ENCODE results near the gene RALBP1.
"Not testable (repeated sequence)": the region's sequence is repeated elsewhere in the genome, so short reads cannot be mapped to it uniquely, and the experiment has no call there.

Gene RALBP1

DNA sequence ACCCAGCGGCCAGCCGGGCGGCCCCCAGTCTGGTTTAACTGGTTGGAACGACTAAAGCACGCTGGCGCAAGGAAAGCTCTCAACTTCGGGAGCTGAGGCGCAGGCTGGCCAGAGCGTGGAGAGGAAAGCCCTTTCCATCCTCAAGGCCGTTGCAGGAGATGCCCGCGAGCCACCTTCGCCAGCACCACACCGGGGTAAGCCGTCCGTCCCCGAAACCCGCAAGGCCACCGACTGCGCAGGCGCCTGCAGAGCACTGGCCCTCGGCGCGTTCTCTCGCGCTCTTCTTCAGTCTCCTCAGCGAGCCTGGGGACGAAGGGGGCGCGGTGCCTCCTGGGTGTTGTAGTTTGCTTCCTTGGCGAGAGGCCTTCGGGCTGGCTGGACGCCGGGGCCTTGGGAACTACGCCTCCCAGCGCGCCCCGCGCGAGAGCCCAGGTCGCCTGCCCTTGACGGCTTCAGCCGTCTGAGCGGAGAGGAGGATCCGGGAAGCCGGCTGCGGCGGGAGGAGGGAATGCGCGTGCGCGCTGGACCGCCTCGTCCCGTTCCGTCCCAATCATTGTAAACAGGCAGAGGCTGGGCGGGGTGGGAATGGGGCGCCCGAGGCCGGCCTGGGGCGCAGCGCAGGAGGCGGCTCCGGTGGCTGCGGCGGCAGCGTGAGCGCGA is at the start of gene RALBP1:
TSS of gene RALBP1 (plus strand) at position 531 of the 660 bp plus-strand sequence. CDS start 37,533 bp downstream, outside the sequence.
- DNase-seq (ENCODE audit: low spot score), result peak; percentile 100

DNA sequence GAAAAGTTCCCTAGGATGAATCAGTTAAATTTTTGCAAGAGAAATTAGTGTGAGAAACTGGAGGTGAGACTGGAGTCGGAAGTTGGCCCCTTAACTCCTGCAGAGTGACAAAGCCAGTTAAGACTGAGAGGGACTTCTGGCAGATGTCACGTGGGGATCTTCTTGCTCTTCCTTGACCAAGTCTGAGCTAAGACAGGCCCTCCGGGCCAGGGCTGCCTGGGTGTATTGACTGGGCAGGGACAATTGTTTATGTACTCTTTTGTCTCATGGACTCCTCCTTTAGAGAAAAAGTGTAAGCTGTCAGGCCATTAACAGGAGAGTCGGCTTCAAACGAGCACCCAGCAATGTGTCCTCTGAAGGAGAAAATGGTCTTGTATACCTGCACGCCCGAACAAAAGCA is 48.6 kb upstream of the RALBP1 start:
- DNase-seq (ENCODE audit: low spot score), result no peak

DNA sequence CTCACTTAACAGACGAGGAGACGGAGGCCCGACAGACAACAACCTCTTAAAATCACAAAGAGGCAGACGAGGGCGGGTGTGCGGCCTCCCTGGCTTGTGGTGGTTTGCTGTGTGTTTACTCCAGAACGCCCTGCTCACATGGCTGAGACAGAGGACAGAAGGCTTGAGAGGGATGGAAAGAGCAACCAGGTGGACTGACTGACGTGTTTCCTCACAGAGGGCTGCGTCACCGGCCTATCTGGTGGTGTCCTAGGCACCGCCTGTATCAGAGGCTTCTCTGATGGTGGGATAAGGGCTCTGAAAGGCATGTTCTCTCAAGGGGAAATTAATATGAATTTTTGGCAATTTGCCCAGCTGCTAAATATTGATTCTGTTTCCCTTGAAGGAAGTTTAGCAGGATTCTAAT is 47.0 kb upstream of the RALBP1 start:
- DNase-seq (ENCODE audit: low spot score), result no peak

DNA sequence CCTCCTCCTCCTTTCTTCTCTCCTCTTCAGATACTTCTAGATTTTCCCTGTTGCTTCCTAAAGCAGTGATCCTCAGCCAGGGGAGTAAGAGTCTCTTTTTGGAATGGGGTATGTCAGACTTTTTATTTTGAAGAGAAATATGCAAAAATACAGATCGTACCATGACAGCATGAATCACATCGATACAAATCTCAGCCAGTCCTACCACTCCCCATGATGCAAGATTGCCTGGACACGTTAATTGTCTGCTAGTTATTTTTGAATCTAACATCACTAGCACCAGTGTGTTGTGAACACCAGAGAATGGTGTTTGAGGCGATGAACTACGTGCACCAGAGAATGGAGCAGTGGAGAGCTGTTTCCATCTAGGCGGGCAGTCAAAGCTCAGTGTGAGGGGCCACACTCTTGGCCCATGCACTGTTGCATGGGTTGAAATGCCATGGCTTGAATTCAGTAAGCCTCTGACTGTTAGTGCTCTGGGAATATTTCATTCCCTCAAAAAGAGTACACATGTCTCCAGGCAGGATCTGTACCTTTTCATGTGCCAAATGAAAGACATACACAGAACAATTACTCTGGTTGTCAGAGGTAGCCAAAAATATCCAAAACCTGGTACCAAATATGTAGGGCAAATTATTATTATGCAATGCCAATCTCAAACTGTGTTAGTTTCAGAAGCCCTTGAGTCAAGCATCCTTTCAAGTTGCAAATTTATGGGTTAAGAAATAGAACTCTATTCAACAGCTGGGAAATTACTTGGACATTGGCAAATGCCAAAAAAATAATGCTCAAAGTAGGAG is 46.3 kb upstream of the RALBP1 start:
- DNase-seq (ENCODE audit: low spot score), result no peak

DNA sequence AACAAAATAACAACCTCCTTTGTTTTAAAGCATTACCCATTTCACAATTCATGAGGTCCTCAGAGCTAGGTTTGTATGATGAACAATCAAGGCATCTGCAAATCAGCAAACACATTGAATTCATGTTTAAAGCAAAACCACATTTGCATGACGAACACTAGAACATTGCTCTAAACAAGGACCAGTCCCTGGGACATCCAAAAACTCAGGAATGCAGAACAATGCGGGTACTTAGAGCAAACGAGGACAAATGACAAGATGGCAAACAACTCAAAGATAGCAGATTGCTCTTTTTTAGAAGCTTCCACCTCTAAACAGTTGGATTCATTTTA is 45.7 kb upstream of the RALBP1 start:
- no peak for DNase-seq (ENCODE audit: low spot score)

DNA sequence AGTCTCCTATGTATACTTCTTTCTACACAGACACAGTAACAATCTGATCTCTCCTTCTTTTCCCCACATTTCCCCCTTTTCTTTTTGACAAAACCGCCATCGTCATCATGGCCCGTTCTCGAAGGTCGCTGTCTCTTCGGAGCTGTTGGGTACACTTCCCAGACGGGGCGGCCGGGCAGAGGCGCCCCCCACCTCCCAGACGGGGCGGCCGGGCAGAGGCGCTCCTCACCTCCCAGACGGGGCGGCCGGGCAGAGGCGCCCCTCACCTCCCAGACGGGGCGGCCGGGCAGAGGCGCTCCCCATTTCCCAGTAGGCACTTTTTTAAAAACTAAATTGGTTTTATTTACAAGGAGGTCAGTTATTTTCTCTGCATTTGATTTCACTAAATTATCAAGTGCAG is 45.0 kb upstream of the RALBP1 start:
- DNase-seq (ENCODE audit: low spot score), result not testable (repeated sequence)

DNA sequence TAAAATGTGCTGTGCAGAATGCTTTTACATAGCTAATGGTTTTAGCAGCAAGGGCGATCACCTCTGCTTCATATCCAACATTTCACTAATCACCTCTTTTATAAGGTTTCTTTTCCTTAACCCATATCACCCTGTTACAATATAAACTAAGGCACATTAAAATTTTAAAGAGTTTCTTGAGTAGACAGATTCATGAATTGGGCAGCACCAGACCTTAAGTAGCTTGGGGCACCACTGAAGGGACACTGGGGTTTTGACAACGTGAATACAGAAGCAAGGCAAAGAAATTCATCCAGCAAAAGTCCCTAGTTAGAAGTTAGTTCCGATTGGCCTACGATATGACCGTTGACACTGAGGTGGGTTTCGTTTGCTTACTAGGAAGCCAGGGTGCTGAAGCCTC is 44.0 kb upstream of the RALBP1 start:
- no peak for DNase-seq (ENCODE audit: low spot score)

DNA sequence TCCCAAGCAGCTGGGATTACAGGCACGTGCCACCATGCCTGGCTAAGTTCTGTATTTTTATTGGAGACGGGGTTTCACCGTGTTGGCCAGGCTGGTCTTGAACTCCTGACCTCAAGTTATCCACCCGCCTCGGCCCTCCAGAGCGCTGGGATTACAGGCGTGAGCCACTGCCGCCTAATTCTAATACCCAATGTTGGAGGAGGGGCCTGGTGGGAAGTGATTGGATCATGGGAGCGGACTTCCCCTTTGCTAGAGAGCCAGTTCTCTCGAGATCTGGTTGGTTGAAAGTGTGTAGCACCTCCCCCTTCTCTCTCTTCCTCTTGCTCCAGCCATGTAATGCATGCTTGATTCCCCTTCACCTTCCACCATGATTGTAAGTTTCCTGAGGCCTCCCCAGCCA is 42.2 kb upstream of the RALBP1 start:
- DNase-seq (ENCODE audit: low spot score), result not testable (repeated sequence)

DNA sequence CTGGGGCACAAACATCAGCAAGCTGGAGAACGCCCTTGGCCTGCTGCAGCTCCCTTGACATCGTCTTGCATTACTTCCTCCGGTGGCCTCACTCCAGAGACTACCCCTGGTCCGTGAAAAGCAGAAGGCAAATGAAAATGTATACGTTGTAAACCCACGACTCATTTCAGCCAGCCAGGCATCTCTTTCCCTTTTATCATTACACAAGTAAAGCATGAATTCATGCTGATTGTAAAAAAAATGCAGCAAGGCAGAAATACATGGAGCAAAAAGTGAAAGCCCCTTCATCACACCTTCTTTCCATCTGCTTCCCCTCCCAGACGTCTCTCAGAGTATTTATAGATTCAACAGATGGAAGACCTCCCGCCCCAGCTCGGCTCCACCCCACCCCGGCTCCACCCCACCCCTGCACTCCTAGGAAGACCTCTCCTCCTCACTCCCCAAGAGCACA is 41.6 kb upstream of the RALBP1 start:
- peak; percentile 80 for DNase-seq (ENCODE audit: low spot score)

DNA sequence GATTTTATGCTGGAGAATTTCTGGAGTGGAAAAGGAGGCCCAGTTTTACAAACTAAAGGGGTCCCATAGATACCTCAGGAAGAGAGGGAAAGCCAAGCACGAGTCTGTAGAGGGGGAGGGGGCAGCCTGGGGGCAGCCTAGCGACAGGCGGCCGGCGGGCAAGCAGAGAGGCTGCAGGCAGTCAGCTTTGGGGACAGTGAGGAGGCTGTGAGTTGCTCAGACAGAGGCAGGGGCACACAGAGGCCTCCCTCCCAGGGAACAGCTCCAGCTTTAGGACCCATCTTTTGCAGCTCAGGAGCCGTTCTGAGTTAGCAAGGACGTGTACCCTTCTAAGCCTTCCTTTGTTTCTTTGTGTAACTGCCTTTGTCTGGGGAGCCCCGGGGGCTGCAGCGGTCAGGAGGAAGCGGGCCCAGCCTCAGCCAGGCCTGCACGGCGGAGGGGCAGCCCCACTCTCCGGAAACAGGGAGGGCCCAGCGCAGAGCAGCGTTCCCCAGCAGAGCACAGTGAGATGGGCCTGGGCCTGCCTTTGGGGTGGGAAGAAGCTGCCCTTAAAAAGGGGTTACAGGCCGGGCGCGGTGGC is 41.1 kb upstream of the RALBP1 start:
- no peak for DNase-seq (ENCODE audit: low spot score)

DNA sequence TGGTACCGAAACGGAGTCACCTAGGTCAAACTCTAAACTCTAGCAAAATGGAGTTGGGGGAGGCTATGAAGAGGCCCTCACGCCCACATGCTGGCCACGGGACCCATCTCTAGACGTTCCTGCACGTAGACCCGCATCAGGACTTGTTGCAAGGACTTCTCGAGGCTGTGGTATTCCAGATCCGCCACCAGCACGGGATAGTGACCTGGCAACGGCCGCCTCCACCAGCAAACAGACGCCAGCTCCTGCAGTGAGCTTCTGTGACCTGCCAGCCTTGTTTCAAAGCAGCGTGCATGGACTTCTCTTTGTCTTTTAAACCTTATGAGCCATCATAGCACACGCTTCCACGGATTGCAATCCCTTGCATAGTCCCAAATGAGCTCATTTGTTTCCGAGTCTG is 40.3 kb upstream of the RALBP1 start:
- DNase-seq (ENCODE audit: low spot score), result no peak

DNA sequence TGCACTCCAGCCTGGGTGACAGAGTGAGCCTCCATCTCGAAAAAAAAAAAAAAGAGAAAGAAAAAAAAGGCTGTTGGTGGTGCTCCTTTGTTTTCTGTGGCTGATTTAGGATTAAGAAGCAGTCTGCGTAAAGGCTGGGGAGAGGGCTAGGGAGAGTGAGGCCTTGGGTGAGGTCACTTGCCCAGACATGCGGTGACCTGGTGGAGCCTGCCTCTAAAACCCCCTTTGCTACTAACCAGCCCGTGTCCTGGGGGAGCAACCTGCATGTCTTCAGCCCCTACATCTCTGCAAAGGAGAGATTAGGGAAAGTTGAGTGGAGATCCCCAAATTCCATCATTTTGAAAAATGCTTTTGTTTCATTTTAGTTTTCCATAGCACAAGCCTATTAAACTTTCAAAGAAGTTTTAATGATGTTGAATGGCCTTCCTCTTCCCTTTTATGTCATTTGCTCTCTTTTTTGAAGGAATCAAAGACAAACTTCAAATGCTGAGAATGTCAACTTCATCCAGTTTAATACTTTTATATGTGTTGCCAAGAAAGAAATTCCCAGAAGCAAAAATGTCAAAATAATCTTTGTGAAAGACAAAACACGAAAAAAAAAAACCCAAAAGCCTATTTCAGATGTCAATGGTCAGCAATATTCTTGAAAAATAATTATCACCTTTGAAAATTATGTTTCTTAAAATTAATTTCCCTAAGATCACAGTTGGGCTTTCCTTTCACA is 38.9 kb upstream of the RALBP1 start:
- DNase-seq (ENCODE audit: low spot score), result no peak

DNA sequence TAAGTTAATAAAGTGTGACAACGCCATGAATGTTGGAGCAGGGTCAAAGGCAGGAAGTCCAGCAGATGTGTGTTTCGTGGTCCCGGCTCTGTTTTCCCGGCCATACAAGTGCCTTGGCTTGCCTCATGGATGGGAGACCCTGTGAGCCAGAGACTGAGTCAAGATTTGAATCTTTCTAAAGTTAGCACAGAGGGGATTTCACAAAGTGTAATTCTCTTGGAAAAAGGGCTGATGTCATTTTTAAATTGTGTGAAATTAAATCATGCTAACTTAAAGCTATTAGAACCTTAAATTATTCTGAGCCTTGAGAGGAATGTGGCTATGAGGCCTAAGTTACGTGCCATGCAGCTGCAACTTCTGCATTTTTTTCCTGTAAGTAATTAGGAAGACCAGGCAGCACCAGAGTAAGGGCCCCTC is 38.3 kb upstream of the RALBP1 start:
- DNase-seq (ENCODE audit: low spot score), result no peak

DNA sequence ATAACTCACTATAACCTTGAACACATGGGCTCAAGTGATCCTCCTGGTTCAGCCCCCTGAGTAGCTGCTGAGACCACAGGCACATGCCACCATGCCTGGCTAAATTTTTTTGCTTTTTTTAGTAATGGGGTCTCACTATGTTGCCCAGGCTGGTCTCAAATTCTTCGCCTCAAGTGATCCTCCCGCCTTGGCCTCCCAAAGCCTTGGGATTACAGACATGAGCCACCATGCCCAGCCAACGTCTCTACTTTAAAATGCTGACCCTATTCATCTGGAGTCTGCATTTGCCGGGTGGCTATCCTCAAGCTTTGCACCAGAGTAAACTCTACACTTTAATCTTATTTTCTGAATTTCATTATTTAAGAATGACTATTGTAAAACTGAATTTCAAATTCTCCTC is 37.6 kb upstream of the RALBP1 start:
- no peak for DNase-seq (ENCODE audit: low spot score)

DNA sequence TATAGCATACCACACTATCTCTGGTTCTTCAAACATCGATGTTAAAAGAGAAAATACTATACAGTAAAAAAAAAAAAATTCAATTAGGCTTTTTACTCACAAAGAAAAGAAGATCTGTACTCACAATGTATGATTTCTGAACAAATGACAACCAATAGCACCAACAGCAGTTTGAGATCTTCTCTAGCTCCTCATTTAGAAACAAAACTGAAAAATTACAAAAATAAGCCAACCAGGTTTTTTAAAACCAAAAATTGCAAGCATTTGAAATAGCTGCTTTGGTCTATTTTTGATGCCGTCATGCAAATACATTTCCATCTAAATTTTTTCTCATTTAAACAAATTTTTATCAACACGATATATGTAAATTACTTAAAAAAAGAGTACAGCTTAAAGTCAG is 34.3 kb upstream of the RALBP1 start:
- DNase-seq (ENCODE audit: low spot score), result no peak

DNA sequence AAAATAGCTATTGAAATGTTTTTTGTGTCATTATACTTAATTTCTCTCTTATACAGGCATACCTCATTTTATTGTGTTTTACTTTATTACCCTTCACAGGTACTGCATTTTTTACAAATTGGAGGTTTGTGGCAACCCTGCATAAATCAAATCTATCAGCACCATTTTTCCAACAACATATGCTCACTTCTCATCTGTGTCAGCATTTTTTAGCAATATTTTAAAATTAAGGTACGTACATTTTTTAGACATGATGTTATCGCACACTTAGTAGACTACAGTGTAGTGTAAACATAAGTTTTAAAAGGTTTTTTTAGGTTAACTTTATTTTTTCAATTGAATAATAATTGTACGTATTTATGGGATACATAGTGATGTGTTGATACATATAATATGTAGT is 30.8 kb upstream of the RALBP1 start:
- DNase-seq (ENCODE audit: low spot score), result no peak

DNA sequence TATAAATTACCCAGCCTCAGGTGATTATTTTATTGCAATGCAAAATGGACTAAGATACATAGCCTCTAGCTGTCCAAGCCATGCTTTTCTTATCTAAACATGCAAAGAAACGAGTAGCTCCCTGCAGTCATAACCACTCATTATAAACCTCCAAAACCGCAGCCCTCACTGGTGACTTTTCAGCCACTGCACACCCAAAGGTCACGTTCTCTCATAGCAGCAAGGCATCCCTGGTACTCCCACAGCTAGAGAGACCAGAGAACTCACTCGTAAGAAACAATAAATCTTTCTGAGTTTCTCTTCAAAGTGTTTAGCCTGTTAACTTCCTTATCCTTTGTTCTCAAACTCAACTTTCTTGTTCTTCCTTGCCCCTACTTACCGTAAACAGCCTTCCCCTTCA is 28.5 kb upstream of the RALBP1 start:
- no peak for DNase-seq (ENCODE audit: low spot score)

DNA sequence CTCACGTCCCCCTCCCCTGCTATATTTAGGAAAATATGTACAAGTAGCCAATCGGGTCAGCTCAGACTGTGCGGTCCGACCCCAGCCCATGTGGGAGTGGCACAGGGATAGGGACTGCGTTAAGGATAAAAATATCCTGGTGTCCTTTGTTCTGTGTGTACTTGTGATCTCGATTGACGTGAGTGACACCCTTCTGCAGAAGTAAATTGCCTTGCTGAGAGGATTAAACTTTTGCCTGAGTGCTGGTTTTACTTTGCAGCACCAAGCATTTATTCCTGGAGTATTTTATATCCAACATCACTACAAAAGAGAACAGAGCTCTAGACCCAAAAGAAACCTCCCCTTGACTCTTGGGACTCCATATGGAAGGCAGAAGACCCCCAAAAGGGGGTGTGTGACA is 28.0 kb upstream of the RALBP1 start:
- no peak for DNase-seq (ENCODE audit: low spot score)

DNA sequence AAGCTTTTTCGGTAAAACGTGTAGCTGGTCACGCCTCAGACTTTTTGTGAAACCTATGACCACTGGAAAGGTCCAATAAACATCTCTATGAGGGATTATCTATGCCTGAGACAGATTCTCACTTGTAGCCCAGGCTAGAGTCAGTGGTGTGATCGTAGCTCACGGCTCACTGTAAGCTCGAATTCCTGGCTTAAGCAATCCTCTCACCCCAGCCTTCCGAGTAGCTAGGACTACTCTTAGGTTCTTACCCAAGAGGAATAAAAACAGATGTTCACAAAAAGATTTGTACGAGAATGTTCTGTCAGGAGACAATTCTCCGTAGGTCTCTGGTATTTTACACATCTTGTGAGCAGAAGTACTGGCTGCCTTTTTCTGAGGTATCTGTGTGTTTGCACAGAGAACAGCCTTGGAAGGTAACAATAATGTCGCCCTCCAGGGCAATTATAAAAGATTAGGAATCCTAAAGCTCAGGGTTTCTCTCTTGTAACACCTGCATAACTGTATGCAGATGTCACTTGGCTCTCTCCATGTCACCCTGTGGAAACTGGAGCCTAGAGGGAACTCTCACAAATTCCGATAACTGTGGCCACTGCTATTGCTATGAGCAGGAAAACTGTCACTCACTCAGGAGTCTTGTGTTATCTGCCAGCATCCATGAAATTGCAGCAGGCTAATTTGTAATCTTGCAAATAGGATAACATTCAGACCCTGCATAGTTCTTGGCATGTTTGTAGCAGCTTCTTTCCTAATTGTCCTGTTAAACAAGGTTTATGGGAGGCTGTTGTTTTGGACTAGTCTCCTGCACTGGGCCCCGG is 25.5 kb upstream of the RALBP1 start:
- no peak for DNase-seq (ENCODE audit: low spot score)

DNA sequence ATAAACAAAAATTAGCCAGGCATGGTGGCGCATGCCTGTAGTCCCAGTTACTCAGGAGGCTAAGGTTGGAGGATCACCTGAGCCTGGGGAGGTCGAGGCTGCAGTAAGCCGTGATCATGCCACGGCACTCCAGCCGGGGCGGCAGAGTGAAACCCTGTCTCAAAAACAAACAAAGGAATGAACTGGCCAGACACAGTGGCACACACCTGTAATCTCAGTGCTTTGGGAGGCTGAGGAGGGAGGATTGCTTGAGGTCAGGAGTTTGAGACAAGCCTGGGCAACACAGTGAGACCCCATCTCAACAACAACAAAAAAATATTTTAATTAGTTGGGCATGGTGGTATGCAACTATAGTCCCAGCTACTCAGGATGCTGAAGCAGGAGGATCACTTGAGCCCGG is 24.4 kb upstream of the RALBP1 start:
- DNase-seq (ENCODE audit: low spot score), result not testable (repeated sequence)

DNA sequence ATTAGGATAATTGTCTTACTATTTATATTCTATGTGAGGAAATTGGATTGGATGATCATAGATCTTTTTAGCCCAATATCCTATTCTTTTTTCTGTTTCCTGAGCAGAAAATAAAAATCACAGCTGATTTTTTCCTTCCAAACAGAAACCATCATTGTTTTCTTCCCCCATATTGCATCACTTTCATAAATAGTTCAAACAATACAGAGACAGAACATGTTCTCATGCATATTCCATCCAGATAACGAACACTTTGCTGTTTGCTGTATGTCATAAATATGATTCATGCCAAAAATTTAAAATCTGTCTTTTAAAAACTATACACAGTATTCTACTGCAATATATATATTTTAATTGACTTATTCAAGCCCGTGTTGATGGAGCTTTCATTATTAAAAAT is 22.0 kb upstream of the RALBP1 start:
- DNase-seq (ENCODE audit: low spot score), result no peak

Measured in left forelimb (tissue), 1 donor.